Stimulated activated memory B cell treated with anti-CD40 and anti-IgM and Interleukin-4, amounts not matched to agents 10 μg/mL and 1 μg/mL and 100 μg/mL, for 72 hours (primary cell): ENCODE measurements around the gene ETHE1.
A peak's percentile ranks its signal among the peaks of the same experiment; 100 is the strongest.
"Not testable (repeated sequence)": the region's sequence is repeated elsewhere in the genome, so short reads cannot be mapped to it uniquely, and the experiment has no call there.

Source experiments
- ATAC-seq: fragments of 150-1000 bp; cut with Tn5 transposase; 2 replicates; pipeline ENCODE4 v1.10.0; 2021
- H3K27ac Mint-ChIP-seq: one replicate; pipeline ENCODE4 v1.8.0; 2022; ENCODE audit warnings: mild to moderate bottlenecking, mixed read lengths
- H3K27me3 Mint-ChIP-seq: one replicate; pipeline ENCODE4 v1.8.0; 2022; ENCODE audit warnings: mixed read lengths
- H3K36me3 Mint-ChIP-seq: one replicate; pipeline ENCODE4 v1.8.0; 2022; ENCODE audit warnings: mixed read lengths
- H3K4me1 Mint-ChIP-seq: one replicate; pipeline ENCODE4 v1.8.0; 2022; ENCODE audit warnings: mixed read lengths
- H3K4me3 Mint-ChIP-seq: one replicate; pipeline ENCODE4 v1.8.0; 2022; ENCODE audit warnings: mild to moderate bottlenecking, moderate library complexity, mixed read lengths
- H3K9me3 Mint-ChIP-seq: one replicate; pipeline ENCODE4 v1.8.0; 2022; ENCODE audit warnings: mixed read lengths

The ETHE1 gene

GRCh38 chr19:43538922-43539321 is 11.9 kb upstream of the ETHE1 start:
- Mint-ChIP-seq H3K9me3 (peaks cover 10% of the 10 kb centered on the region), H3K4me1 (peaks cover 12% of the 10 kb centered on the region), H3K4me3 (no peak overlapping the region), H3K27me3 (no peaks in the 10 kb centered on the region), H3K36me3 (peaks cover 67% of the 10 kb centered on the region), H3K27ac (no peak overlapping the region)
- no peak for ATAC-seq

GRCh38 chr19:43534816-43535761 is 8.1 kb upstream of the ETHE1 start:
- H3K4me1 Mint-ChIP-seq, result peaks cover 26% of the 10 kb centered on the region
- H3K36me3 Mint-ChIP-seq, result peaks cover 34% of the 10 kb centered on the region
- H3K27me3 Mint-ChIP-seq, result no peaks in the 10 kb centered on the region
- H3K4me3 Mint-ChIP-seq, result peak overlapping the region; percentile 21
- H3K27ac Mint-ChIP-seq, result peak overlapping the region; percentile 31
- ATAC-seq, result no peak
- H3K9me3 Mint-ChIP-seq, result peaks cover 10% of the 10 kb centered on the region

- no peak for ATAC-seq
- Mint-ChIP-seq H3K4me3 (peak overlapping the region; percentile 96), H3K9me3 (peaks cover 10% of the 10 kb centered on the region), H3K27ac (peak overlapping the region; percentile 90), H3K27me3 (no peaks in the 10 kb centered on the region), H3K4me1 (peaks cover 26% of the 10 kb centered on the region), H3K36me3 (peaks cover 27% of the 10 kb centered on the region)
Observed at GRCh38 chr19:43534305-43534815, 7.4 kb upstream of the ETHE1 start.

- Mint-ChIP-seq H3K9me3 (peaks cover 5% of the 10 kb centered on the region), H3K36me3 (peaks cover 21% of the 10 kb centered on the region), H3K27me3 (no peaks in the 10 kb centered on the region), H3K27ac (peak overlapping the region; percentile 90), H3K4me1 (peaks cover 26% of the 10 kb centered on the region), H3K4me3 (peak overlapping the region; percentile 96)
- peak; percentile 75 for ATAC-seq
Observed at GRCh38 chr19:43533546-43534304, 6.7 kb upstream of the ETHE1 start.

GRCh38 chr19:43532962-43533545 is 6.1 kb upstream of the ETHE1 start, which contains the start of gene ZNF575:
Gene ZNF575 (plus strand): TSS chr19:43533188. CDS start chr19:43534423, 1,235 bp downstream.
- peak within 1 kb of the TSS; percentile 90 for H3K27ac Mint-ChIP-seq
- peaks cover 14% of the 10 kb centered on the region for H3K36me3 Mint-ChIP-seq
- H3K4me3 Mint-ChIP-seq, result peak within 1 kb of the TSS; percentile 96
- no peaks in the 10 kb centered on the region for H3K9me3 Mint-ChIP-seq
- H3K4me1 Mint-ChIP-seq, result peaks cover 26% of the 10 kb centered on the region
- no peaks in the 10 kb centered on the region for H3K27me3 Mint-ChIP-seq
- ATAC-seq, result peak; percentile 86

- Mint-ChIP-seq H3K4me3 (peak overlapping the region; percentile 96), H3K36me3 (peaks cover 11% of the 10 kb centered on the region), H3K9me3 (no peaks in the 10 kb centered on the region), H3K27me3 (no peaks in the 10 kb centered on the region), H3K27ac (peak overlapping the region; percentile 90), H3K4me1 (peaks cover 30% of the 10 kb centered on the region)
- peak; percentile 31 for ATAC-seq
Observed at GRCh38 chr19:43532571-43532961, 5.6 kb upstream of the ETHE1 start.

GRCh38 chr19:43527860-43528622 is 1.0 kb upstream of the ETHE1 start:
- no peak for ATAC-seq
- Mint-ChIP-seq H3K36me3 (no peaks in the 10 kb centered on the region), H3K27ac (peak overlapping the region; percentile 93), H3K9me3 (no peaks in the 10 kb centered on the region), H3K27me3 (no peaks in the 10 kb centered on the region), H3K4me1 (peaks cover 45% of the 10 kb centered on the region), H3K4me3 (no peak overlapping the region)

- no peaks in the 10 kb centered on the region for H3K9me3 Mint-ChIP-seq
- ATAC-seq, result no peak
- H3K27me3 Mint-ChIP-seq, result no peaks in the 10 kb centered on the region
- H3K36me3 Mint-ChIP-seq, result no peaks in the 10 kb centered on the region
- peak overlapping the region; percentile 93 for H3K27ac Mint-ChIP-seq
- peaks cover 37% of the 10 kb centered on the region for H3K4me1 Mint-ChIP-seq
- H3K4me3 Mint-ChIP-seq, result peak overlapping the region; percentile 95
Observed at GRCh38 chr19:43525836-43526771, 897 bp downstream of the ETHE1 start.

GRCh38 chr19:43524922-43525835 is 1.8 kb downstream of the ETHE1 start:
- Mint-ChIP-seq H3K27me3 (no peaks in the 10 kb centered on the region), H3K4me3 (peak overlapping the region; percentile 95), H3K36me3 (no peaks in the 10 kb centered on the region), H3K4me1 (peaks cover 37% of the 10 kb centered on the region), H3K9me3 (no peaks in the 10 kb centered on the region), H3K27ac (peak overlapping the region; percentile 93)
- ATAC-seq, result peak; percentile 83

GRCh38 chr19:43523696-43524095 is 3.3 kb downstream of the ETHE1 start:
- not testable (repeated sequence) for H3K36me3 Mint-ChIP-seq, H3K9me3 Mint-ChIP-seq, H3K4me3 Mint-ChIP-seq, H3K27ac Mint-ChIP-seq, ATAC-seq, H3K27me3 Mint-ChIP-seq
- H3K4me1 Mint-ChIP-seq, result peaks cover 44% of the 10 kb centered on the region

GRCh38 chr19:43522929-43523328 is 4.1 kb downstream of the ETHE1 start:
- H3K27ac Mint-ChIP-seq, result no peak overlapping the region

GRCh38 chr19:43519436-43520088 is 7.4 kb downstream of the ETHE1 start:
- Mint-ChIP-seq H3K27ac (no peak overlapping the region), H3K9me3 (no peaks in the 10 kb centered on the region), H3K36me3 (peaks cover under 1% of the 10 kb centered on the region), H3K4me1 (peaks cover 17% of the 10 kb centered on the region), H3K27me3 (no peaks in the 10 kb centered on the region), H3K4me3 (peak overlapping the region; percentile 16)
- peak; percentile 59 for ATAC-seq

More at GRCh38 chr19:43522929-43523328, 4.1 kb downstream of the ETHE1 start:
- H3K36me3 Mint-ChIP-seq, result no peaks in the 10 kb centered on the region
- no peaks in the 10 kb centered on the region for H3K27me3 Mint-ChIP-seq
- ATAC-seq, result no peak
- no peak overlapping the region for H3K4me3 Mint-ChIP-seq
- peaks cover 49% of the 10 kb centered on the region for H3K4me1 Mint-ChIP-seq
- no peaks in the 10 kb centered on the region for H3K9me3 Mint-ChIP-seq
